Astrocyte (in vitro differentiated cells and primary cell): ENCODE measurements around the gene DUSP16. TPM values are rescaled to one million over a fixed set of nuclear protein-coding genes. Genes with fewer than 3 reads are reported as not detected.
A peak's percentile ranks its signal among the peaks of the same experiment; 100 is the strongest.

Source experiments
- DNase-seq: peaks from one replicate; pipeline ENCODE4 v3.0.0-alpha.2; 2010; ENCODE audit warnings: low read depth
- FAIRE-seq: peaks from 2 replicates; lab custom pipeline; 2011; peaks lifted over from hg19 to GRCh38; lab: Jason Lieb, UNC
- H2AFZ ChIP-seq: 2 replicates; pipeline ENCODE4 v1.6.0; 2012; ENCODE audit warnings: low read depth, low read length, inconsistent platforms
- H3K27ac ChIP-seq: 2 replicates; pipeline ENCODE4 v1.5.1; 2011; ENCODE audit warnings: low read depth, low read length, inconsistent platforms
- H3K27me3 ChIP-seq: 2 replicates; pipeline ENCODE4 v1.6.0; 2011; ENCODE audit warnings: low read length, inconsistent platforms; ENCODE audit not compliant: insufficient read depth
- H3K36me3 ChIP-seq: 2 replicates; pipeline ENCODE4 v1.5.1; 2011; ENCODE audit warnings: low read length, inconsistent platforms; ENCODE audit not compliant: insufficient read depth
- H3K4me1 ChIP-seq: 2 replicates; pipeline ENCODE4 v1.5.1; 2011; ENCODE audit warnings: low read length, inconsistent platforms; ENCODE audit not compliant: insufficient read depth
- H3K4me2 ChIP-seq: 2 replicates; pipeline ENCODE4 v1.6.0; 2012; ENCODE audit warnings: low read length, inconsistent platforms
- H3K4me3 ChIP-seq: 2 replicates; pipeline ENCODE4 v1.5.1; 2011; ENCODE audit warnings: low read depth, mild to moderate bottlenecking, low read length, inconsistent platforms; ENCODE audit not compliant: insufficient read depth
- H3K79me2 ChIP-seq: 2 replicates; pipeline ENCODE4 v1.6.0; 2012; ENCODE audit warnings: mild to moderate bottlenecking, low read length, inconsistent platforms; ENCODE audit not compliant: insufficient read depth
- H3K9ac ChIP-seq: 2 replicates; pipeline ENCODE4 v1.6.0; 2012; ENCODE audit warnings: mild to moderate bottlenecking, low read length, inconsistent platforms
- H3K9me3 ChIP-seq: 2 replicates; pipeline ENCODE4 v1.5.1; 2012; ENCODE audit warnings: low read depth, mild to moderate bottlenecking, low read length, inconsistent platforms; ENCODE audit not compliant: insufficient read depth
- H4K20me1 ChIP-seq: 2 replicates; pipeline ENCODE4 v1.6.0; 2012; ENCODE audit warnings: low read length, inconsistent platforms; ENCODE audit not compliant: insufficient read depth
- H3K27ac Mint-ChIP-seq: one replicate; pipeline ENCODE4 v1.8.0; 2021; ENCODE audit warnings: mild to moderate bottlenecking, mixed read lengths; ENCODE audit not compliant: unreplicated experiment
- H3K27me3 Mint-ChIP-seq: one replicate; pipeline ENCODE4 v1.8.0; 2021; ENCODE audit warnings: low read depth, mixed read lengths; ENCODE audit not compliant: unreplicated experiment
- H3K36me3 Mint-ChIP-seq: one replicate; pipeline ENCODE4 v1.8.0; 2021; ENCODE audit warnings: low read depth, mixed read lengths; ENCODE audit not compliant: unreplicated experiment
- H3K4me1 Mint-ChIP-seq: one replicate; pipeline ENCODE4 v1.8.0; 2021; ENCODE audit warnings: low read depth, mixed read lengths; ENCODE audit not compliant: unreplicated experiment
- H3K4me3 Mint-ChIP-seq: one replicate; pipeline ENCODE4 v1.8.0; 2021; ENCODE audit warnings: mild to moderate bottlenecking, moderate library complexity, mixed read lengths; ENCODE audit not compliant: unreplicated experiment
- H3K9me3 Mint-ChIP-seq: one replicate; pipeline ENCODE4 v1.8.0; 2021; ENCODE audit warnings: mild to moderate bottlenecking, mixed read lengths; ENCODE audit not compliant: unreplicated experiment
- EZH2 ChIP-seq: IDR thresholded peaks from 2 replicates; pipeline ENCODE4 v1.6.1; 2012; ENCODE audit warnings: mild to moderate bottlenecking, low read length, inconsistent platforms; ENCODE audit not compliant: insufficient read depth
- total RNA-seq: library from RNA; stranded (reverse); gene quantifications from 2 replicates; pipeline ENCODE4 v1.2.1, GENCODE V29; 2021
- TF ChIP-seq, protein P1 (sequence below): IDR thresholded peaks from 2 replicates; pipeline ENCODE4 v1.5.1; 2011; ENCODE audit warnings: low read depth, mild to moderate bottlenecking, inconsistent platforms, low read length, moderate library complexity; ENCODE audit not compliant: insufficient read depth

The DUSP16 gene
- total RNA-seq, 1 donor from 2014 or later: 24.2 TPM

DNA sequence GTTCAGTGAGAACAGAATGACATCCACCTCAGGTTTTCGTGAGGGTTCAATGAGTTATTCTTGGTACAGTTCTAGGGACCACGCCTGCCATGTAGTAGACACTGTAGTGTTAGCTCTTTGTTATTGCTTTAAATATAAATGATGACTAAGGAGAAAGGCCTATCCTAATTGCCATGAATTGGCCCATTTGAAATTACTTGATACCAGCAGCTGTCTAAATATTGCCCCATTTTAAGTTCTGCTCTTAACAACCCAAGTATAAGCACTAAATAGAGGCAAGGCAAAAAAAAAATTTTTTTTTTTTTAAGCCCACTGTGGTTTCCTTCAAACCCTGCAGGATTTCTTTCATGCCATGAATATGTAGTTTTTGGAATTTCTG, 121.2 kb downstream of the DUSP16 start:
- peak overlapping the region; percentile 51 for H3K27ac ChIP-seq
- no peak overlapping the region for H3K4me3 ChIP-seq
- no peaks in the 10 kb centered on the region for H3K27me3 Mint-ChIP-seq
- no peaks in the 10 kb centered on the region for H4K20me1 ChIP-seq
- no peak overlapping the region for H3K4me2 ChIP-seq
- no peaks in the 10 kb centered on the region for H3K36me3 ChIP-seq
- no peaks in the 10 kb centered on the region for H3K27me3 ChIP-seq
- no peaks in the 10 kb centered on the region for H3K9me3 ChIP-seq
- no peaks in the 10 kb centered on the region for H3K79me2 ChIP-seq
- no peak overlapping the region for H3K9ac ChIP-seq
- H3K4me3 Mint-ChIP-seq: no peak overlapping the region
- H3K27ac Mint-ChIP-seq: no peak overlapping the region
- peaks cover 20% of the 10 kb centered on the region for H3K4me1 ChIP-seq
- no peak overlapping the region for H2AFZ ChIP-seq
- peaks cover 2% of the 10 kb centered on the region for H3K9me3 Mint-ChIP-seq
- H3K4me1 Mint-ChIP-seq: peaks cover 14% of the 10 kb centered on the region
- DNase-seq (no peak), FAIRE-seq (no peak)
- H3K36me3 Mint-ChIP-seq: peaks cover 7% of the 10 kb centered on the region
- TF ChIP-seq, protein P1, sequence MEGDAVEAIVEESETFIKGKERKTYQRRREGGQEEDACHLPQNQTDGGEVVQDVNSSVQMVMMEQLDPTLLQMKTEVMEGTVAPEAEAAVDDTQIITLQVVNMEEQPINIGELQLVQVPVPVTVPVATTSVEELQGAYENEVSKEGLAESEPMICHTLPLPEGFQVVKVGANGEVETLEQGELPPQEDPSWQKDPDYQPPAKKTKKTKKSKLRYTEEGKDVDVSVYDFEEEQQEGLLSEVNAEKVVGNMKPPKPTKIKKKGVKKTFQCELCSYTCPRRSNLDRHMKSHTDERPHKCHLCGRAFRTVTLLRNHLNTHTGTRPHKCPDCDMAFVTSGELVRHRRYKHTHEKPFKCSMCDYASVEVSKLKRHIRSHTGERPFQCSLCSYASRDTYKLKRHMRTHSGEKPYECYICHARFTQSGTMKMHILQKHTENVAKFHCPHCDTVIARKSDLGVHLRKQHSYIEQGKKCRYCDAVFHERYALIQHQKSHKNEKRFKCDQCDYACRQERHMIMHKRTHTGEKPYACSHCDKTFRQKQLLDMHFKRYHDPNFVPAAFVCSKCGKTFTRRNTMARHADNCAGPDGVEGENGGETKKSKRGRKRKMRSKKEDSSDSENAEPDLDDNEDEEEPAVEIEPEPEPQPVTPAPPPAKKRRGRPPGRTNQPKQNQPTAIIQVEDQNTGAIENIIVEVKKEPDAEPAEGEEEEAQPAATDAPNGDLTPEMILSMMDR: no peak
- TF ChIP-seq EZH2: no peak

DNA sequence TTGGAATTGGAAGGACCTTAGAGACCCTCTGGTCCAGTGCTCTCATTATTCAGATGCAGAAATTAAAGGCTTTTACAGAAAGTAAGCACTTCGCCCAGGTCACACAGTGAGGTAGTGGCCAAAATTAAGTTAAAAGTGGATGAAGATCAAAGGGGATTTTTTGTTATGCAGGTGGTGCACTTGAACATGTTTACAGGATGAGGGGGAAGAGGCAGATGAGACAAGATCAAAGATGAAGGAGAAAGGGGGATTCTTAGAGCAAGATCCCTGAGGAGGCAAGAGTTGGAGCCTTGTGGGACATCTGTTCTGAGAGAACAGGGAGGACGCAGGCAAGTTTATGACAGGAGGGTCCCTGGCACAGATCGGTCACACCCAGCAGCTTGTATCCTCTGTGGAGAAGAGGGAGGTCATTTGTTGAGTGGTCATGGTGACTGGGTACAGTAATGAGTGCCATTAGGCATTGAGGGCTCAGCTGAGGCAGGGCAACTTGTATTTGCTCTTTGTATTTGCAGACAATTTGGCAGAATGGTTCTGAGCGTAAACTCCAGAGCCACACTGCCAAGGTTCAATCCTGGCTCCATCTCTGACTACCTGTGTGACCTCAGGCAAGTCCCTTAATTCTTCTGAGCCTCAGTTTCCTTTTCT, 121.8 kb downstream of the DUSP16 start:
- H4K20me1 ChIP-seq: no peaks in the 10 kb centered on the region
- Mint-ChIP-seq H3K4me1 (peaks cover 14% of the 10 kb centered on the region), H3K9me3 (peaks cover 2% of the 10 kb centered on the region), H3K27ac (no peak overlapping the region), H3K36me3 (peaks cover 8% of the 10 kb centered on the region), H3K4me3 (no peak overlapping the region), H3K27me3 (no peaks in the 10 kb centered on the region)
- H3K27me3 ChIP-seq: no peaks in the 10 kb centered on the region
- DNase-seq: no peak
- no peak overlapping the region for H2AFZ ChIP-seq
- H3K27ac ChIP-seq: no peak overlapping the region
- FAIRE-seq: no peak
- no peaks in the 10 kb centered on the region for H3K36me3 ChIP-seq
- H3K4me1 ChIP-seq: peaks cover 20% of the 10 kb centered on the region
- no peak overlapping the region for H3K4me2 ChIP-seq
- no peaks in the 10 kb centered on the region for H3K79me2 ChIP-seq
- TF ChIP-seq, protein P1: no peak
- no peak for TF ChIP-seq EZH2
- H3K9me3 ChIP-seq: no peaks in the 10 kb centered on the region
- H3K4me3 ChIP-seq: no peak overlapping the region
- H3K9ac ChIP-seq: no peak overlapping the region

DNA sequence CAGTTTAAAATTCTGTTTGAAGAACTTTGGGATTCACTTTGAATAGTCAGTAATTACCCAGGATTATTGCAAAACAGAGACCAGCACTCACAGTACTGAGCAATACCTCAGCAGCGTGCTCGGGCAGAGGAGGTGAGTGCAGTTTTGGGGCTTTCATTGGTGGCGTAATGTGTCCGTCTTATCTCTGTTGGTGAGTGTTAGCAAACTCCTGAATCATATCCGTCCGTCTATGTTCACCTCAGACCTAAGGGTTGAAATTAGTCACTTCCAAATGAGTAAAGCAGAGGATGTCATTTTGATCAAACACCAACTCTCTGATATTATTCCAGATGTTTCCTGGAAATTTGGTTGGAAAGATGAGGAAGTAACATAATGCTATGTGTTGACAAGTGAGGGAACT, 123.0 kb downstream of the DUSP16 start:
- H3K27ac Mint-ChIP-seq: no peak overlapping the region
- Histone ChIP-seq H3K4me2 (no peak overlapping the region), H2AFZ (no peak overlapping the region)

More for the DNA sequence above, 123.0 kb downstream of the DUSP16 start:
- Mint-ChIP-seq H3K36me3 (peaks cover 10% of the 10 kb centered on the region), H3K9me3 (peaks cover 2% of the 10 kb centered on the region), H3K4me1 (peaks cover 14% of the 10 kb centered on the region), H3K4me3 (no peak overlapping the region), H3K27me3 (no peaks in the 10 kb centered on the region)
- H3K4me1 ChIP-seq: peaks cover 20% of the 10 kb centered on the region
- no peak overlapping the region for H3K9ac ChIP-seq
- DNase-seq (peak; percentile 78), FAIRE-seq (peak; percentile 85)
- no peaks in the 10 kb centered on the region for H3K79me2 ChIP-seq
- no peaks in the 10 kb centered on the region for H4K20me1 ChIP-seq
- H3K36me3 ChIP-seq: no peaks in the 10 kb centered on the region
- TF ChIP-seq, protein P1: no peak
- TF ChIP-seq EZH2: no peak
- no peak overlapping the region for H3K4me3 ChIP-seq
- H3K9me3 ChIP-seq: no peaks in the 10 kb centered on the region
- no peaks in the 10 kb centered on the region for H3K27me3 ChIP-seq
- H3K27ac ChIP-seq: no peak overlapping the region
